ENCODE data around the gene TRPC5OS. TPM values are rescaled to one million over a fixed set of nuclear protein-coding genes. Genes with fewer than 3 reads are reported as not detected.

TRPC5OS gene
- total and polyA plus RNA-seq, 2 of the 4 experiments (the other 2 are of a cell fraction): not detected

GRCh38 chrX:111876646-111877045 lies 665 bp downstream of the TRPC5OS start:
- WGBS, 2 experiments (ENCODE audit: extremely low coverage in 2 of 2, insufficient read length in 1 of 2): no CpG with 5 or more reads among the region's 3 CpGs
- H2BK20ac ChIP-seq (ENCODE audit: low read depth, low read length): no peak overlapping the region

More at GRCh38 chrX:111876646-111877045, 665 bp downstream of the TRPC5OS start:
- Histone ChIP-seq H3K4me1 (ENCODE audit: control insufficient read depth, insufficient read depth, low read length) (no peaks in the 10 kb centered on the region), H2BK120ac (ENCODE audit: low read depth, low read length) (no peak overlapping the region), H3K4me3 (ENCODE audit: insufficient read depth, low read depth, low read length) (no peak overlapping the region), H4K91ac (ENCODE audit: insufficient read depth, low read depth, low read length) (no peak overlapping the region), H3K14ac (replicated peaks; ENCODE audit: low read depth, low read length) (no peak overlapping the region), H3K18ac (ENCODE audit: low read depth, low read length) (no peak overlapping the region), H3K56ac (ENCODE audit: extremely low read depth, insufficient read depth, low read length) (no peak overlapping the region), H3K27ac (ENCODE audit: insufficient read depth, low read length) (no peak overlapping the region), H3K9me1 (ENCODE audit: insufficient read depth, low read length) (no peaks in the 10 kb centered on the region), H4K20me1 (ENCODE audit: insufficient read depth, low read length) (no peaks in the 10 kb centered on the region), H3K36me3 (ENCODE audit: control insufficient read depth, insufficient read depth, low read length) (no peaks in the 10 kb centered on the region), H2AK5ac (ENCODE audit: low read depth, low read length) (no peak overlapping the region), H2AFZ (replicated peaks; ENCODE audit: low read length, poor library complexity) (no peak overlapping the region), H3K9ac (ENCODE audit: low read depth, low read length) (no peak overlapping the region), H4K5ac (ENCODE audit: low read depth, low read length) (no peak overlapping the region), H3K27me3 (ENCODE audit: control insufficient read depth, insufficient read depth, low read length) (peaks cover 6% of the 10 kb centered on the region), H3K4ac (ENCODE audit: low read depth, low read length) (no peak overlapping the region), H3K4me2 (ENCODE audit: low read depth, low read length) (no peak overlapping the region), H3K23ac (ENCODE audit: low read depth, low read length) (no peak overlapping the region), H2AK9ac (replicated peaks; ENCODE audit: low read depth, low read length, poor library complexity) (no peak overlapping the region), H2BK5ac (ENCODE audit: low read depth, low read length, poor library complexity, severe bottlenecking) (no peak overlapping the region), H4K8ac (ENCODE audit: low read depth in 2 of 2, low read length in 2 of 2) (no peak overlapping the region), H2BK15ac (ENCODE audit: low read depth, low read length) (no peak overlapping the region), H3K9me3 (ENCODE audit: control insufficient read depth, insufficient read depth, low read length) (no peaks in the 10 kb centered on the region), H3K79me1 (ENCODE audit: low read depth in 1 of 2, low read length in 2 of 2) (no peaks in the 10 kb centered on the region)
- TF ChIP-seq CTCF (conservative IDR thresholded peaks at IDR 0.05; ENCODE audit: low read depth, low read length): no peak
- no peak for TF ChIP-seq MAZ (IDR thresholded peaks at IDR 0.05; ENCODE audit: borderline replicate concordance, low read depth, low read length)
- no peak for TF ChIP-seq ELK1 (IDR thresholded peaks at IDR 0.05; ENCODE audit: borderline replicate concordance, low read depth, low read length)
- no peak for TF ChIP-seq RAD21 (IDR thresholded peaks at IDR 0.05; ENCODE audit: low read length)
- no peak for TF ChIP-seq BHLHE40 (IDR thresholded peaks at IDR 0.05; ENCODE audit: low read depth, low read length)
- TF ChIP-seq MXI1 (IDR thresholded peaks at IDR 0.05; ENCODE audit: borderline replicate concordance, low read depth, low read length): no peak
- TF ChIP-seq CEBPB (IDR thresholded peaks at IDR 0.05; ENCODE audit: low read depth, low read length): no peak
- TF ChIP-seq POLR2A (IDR thresholded peaks at IDR 0.05; ENCODE audit: low read depth, low read length): no peak
- TF ChIP-seq FOS (IDR thresholded peaks at IDR 0.05; ENCODE audit: low read depth, low read length): no peak
- TF ChIP-seq USF2 (IDR thresholded peaks at IDR 0.05; ENCODE audit: low read depth, low read length): no peak
- TF ChIP-seq RFX5 (IDR thresholded peaks at IDR 0.05; ENCODE audit: low read depth, low read length): no peak
- TF ChIP-seq CHD1 (IDR thresholded peaks at IDR 0.05; ENCODE audit: low read depth, low read length): no peak
- TF ChIP-seq RCOR1 (IDR thresholded peaks at IDR 0.05; ENCODE audit: insufficient replicate concordance, low read length): no peak
- no peak for TF ChIP-seq SMC3 (IDR thresholded peaks at IDR 0.05; ENCODE audit: low read depth, low read length)
- no peak for TF ChIP-seq NFE2L2 (IDR thresholded peaks at IDR 0.05; ENCODE audit: low read depth, low read length)
- no peak for TF ChIP-seq MAFK (IDR thresholded peaks at IDR 0.05; ENCODE audit: low read depth, low read length)
- CTCF ChIA-PET: no interaction called here
- POLR2A ChIA-PET (ENCODE audit: unreplicated experiment): no interaction called here
- no peak for ATAC-seq (ENCODE audit: low read depth)
- dilution Hi-C loops (cut with HindIII; ENCODE audit: low sequenced_read_pairs, unreplicated experiment) (no loop called here), in situ Hi-C loops (cut with MboI; ENCODE audit: low sequenced_read_pairs) (loop anchor here (10.0 kb wide), 1 partner anchor 768 kb away; no protein-coding TSS in a partner anchor), intact Hi-C loops (cut with micrococcal nuclease) (no loop called here)
- BruUV-seq (replicated peaks): no TSS peak
- DNase-seq: no peak
